Measurements from ENCODE around the gene DONSON.

DNA sequence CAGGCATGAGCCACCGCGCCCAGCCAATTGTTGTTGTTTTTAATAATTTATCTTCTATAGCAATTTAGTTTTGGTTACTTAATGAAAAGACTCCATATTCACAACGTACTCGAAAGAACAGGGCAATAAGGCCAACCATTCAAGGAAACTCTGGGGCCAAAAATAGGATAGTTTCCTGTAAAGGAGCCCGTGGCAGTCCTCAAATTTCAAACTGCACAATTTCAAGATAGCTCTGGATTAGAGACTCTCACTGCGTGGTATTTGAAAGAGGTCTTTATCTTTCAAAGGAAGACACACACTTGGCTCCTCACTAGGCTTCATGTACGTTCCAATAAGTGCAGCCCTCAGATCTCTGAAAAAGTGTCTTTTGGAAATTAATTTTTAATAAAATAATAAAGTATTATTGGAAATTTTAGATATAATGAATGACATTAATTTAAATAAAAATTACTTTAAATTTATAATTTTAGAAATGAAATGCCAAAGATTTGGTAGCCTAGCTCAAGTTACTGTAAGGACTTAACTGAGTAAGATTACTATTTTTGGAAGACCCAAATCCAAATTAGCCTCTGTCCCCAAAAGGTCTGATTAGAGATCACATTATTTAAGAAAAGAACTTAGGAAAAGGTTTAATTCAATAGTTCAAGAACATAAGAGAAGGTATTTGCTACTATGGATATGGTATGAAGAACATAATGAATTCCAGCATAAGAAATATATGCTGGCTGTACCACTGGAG lies 22.7 kb upstream of the DONSON start:
- TF ChIP-seq, protein P1, sequence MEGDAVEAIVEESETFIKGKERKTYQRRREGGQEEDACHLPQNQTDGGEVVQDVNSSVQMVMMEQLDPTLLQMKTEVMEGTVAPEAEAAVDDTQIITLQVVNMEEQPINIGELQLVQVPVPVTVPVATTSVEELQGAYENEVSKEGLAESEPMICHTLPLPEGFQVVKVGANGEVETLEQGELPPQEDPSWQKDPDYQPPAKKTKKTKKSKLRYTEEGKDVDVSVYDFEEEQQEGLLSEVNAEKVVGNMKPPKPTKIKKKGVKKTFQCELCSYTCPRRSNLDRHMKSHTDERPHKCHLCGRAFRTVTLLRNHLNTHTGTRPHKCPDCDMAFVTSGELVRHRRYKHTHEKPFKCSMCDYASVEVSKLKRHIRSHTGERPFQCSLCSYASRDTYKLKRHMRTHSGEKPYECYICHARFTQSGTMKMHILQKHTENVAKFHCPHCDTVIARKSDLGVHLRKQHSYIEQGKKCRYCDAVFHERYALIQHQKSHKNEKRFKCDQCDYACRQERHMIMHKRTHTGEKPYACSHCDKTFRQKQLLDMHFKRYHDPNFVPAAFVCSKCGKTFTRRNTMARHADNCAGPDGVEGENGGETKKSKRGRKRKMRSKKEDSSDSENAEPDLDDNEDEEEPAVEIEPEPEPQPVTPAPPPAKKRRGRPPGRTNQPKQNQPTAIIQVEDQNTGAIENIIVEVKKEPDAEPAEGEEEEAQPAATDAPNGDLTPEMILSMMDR (IDR thresholded peaks at IDR 0.05) = no peak
- no peak for TF ChIP-seq ZFX (IDR thresholded peaks at IDR 0.05; ENCODE audit: borderline replicate concordance)
